Measurements from ENCODE around the gene PPP1R14D.

DNA sequence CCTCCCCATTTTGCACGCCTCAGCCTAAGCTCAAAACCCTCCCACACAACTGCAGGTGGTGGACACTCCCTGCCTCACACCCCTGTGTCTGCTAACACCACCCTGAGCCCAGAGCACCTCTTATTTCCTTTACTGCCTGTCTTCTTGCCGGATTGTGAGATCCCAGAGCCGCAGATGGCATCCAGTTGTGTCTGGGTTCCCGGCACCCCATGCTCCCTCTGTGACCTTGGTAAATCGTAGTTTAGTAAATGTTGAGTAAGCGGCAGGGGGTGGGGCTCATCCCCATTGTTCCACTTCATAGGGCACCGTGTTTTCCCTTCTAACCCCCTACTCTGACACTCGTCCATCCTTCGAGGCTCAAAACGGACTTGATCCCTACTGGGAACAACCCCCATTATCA is 30.2 kb upstream of the PPP1R14D start:
- TF ChIP-seq POLR2A (IDR thresholded peaks at IDR 0.05) = no peak
- TF ChIP-seq, protein P1, sequence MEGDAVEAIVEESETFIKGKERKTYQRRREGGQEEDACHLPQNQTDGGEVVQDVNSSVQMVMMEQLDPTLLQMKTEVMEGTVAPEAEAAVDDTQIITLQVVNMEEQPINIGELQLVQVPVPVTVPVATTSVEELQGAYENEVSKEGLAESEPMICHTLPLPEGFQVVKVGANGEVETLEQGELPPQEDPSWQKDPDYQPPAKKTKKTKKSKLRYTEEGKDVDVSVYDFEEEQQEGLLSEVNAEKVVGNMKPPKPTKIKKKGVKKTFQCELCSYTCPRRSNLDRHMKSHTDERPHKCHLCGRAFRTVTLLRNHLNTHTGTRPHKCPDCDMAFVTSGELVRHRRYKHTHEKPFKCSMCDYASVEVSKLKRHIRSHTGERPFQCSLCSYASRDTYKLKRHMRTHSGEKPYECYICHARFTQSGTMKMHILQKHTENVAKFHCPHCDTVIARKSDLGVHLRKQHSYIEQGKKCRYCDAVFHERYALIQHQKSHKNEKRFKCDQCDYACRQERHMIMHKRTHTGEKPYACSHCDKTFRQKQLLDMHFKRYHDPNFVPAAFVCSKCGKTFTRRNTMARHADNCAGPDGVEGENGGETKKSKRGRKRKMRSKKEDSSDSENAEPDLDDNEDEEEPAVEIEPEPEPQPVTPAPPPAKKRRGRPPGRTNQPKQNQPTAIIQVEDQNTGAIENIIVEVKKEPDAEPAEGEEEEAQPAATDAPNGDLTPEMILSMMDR (IDR thresholded peaks at IDR 0.05) = no peak

All from gastroesophageal sphincter (tissue), 3 donors.